SK-N-SH (cell line): ENCODE measurements around the gene RHBDF2. TPM values are rescaled to one million over a fixed set of nuclear protein-coding genes. Genes with fewer than 3 reads are reported as not detected.
"Not testable (repeated sequence)": the region's sequence is repeated elsewhere in the genome, so short reads cannot be mapped to it uniquely, and the experiment has no call there.

ENCODE experiments used
- CTCF ChIA-PET: fragments of 300-600, 350-600 bp; formaldehyde crosslinking; extraction: SDS; loops from one replicate; lab custom pipeline; 2021; lab: Yijun Ruan, JAX
- POLR2A ChIA-PET: fragments of 350-600 bp; sonication (Branson Sonifier 250); formaldehyde crosslinking; extraction: SDS; loops from one replicate; lab custom pipeline; 2020; ENCODE audit warnings: antibody characterized with exemption, inconsistent platforms; lab: Yijun Ruan, JAX
- DNase-seq: peaks from one replicate; pipeline ENCODE4 v3.0.0; 2012
- H2AFZ ChIP-seq: fragments of 200-600 bp; sonication (generic); 2 replicates; pipeline ENCODE4 v1.8.1; 2016; ENCODE audit warnings: antibody characterized with exemption, mild to moderate bottlenecking, low read depth
- H3F3A ChIP-seq: fragments of 200-600 bp; sonication (generic); replicated peaks from 2 replicates; pipeline ENCODE3; 2016; ENCODE audit warnings: antibody characterized with exemption, mild to moderate bottlenecking; ENCODE audit not compliant: insufficient read depth
- H3K27ac ChIP-seq, 2 experiments: fragments of 200-500 bp in 1 of 2; fragments of 200-600 bp in 1 of 2; sonication (Bioruptor generic) in 1 of 2; sonication (generic), shearing (Covaris generic) in 1 of 2; 2 replicates each; pipeline versions ENCODE4 v1.5.1 to v1.6.1; 2014 to 2016; ENCODE audit warnings: low read depth in 2 of 2, inconsistent platforms in 1 of 2, low read length in 1 of 2, mild to moderate bottlenecking in 1 of 2, mixed read lengths in 1 of 2
- H3K27me3 ChIP-seq: fragments of 200-600 bp; sonication (generic), shearing (Covaris generic); 2 replicates; pipeline ENCODE4 v1.6.1; 2016; ENCODE audit warnings: mixed run types; ENCODE audit not compliant: insufficient read depth
- H3K36me3 ChIP-seq, 2 experiments: fragments of 200-500 bp in 1 of 2; fragments of 200-600 bp in 1 of 2; sonication (Bioruptor generic) in 1 of 2; sonication (generic) in 1 of 2; replicated peaks in 1 of 2; 2 replicates each; pipeline versions ENCODE3 to v1.5.1; 2014 to 2016; ENCODE audit warnings: low read length in 1 of 2, mild to moderate bottlenecking in 1 of 2; ENCODE audit not compliant: insufficient read depth in 2 of 2, control insufficient read depth in 1 of 2
- H3K4me1 ChIP-seq, 2 experiments: fragments of 200-500 bp in 1 of 2; fragments of 200-600 bp in 1 of 2; sonication (Bioruptor generic) in 1 of 2; sonication (generic), shearing (Covaris generic) in 1 of 2; 2 replicates each; pipeline versions ENCODE4 v1.5.1 to v1.6.1; 2014 to 2016; ENCODE audit warnings: low read depth in 1 of 2, low read length in 1 of 2, mixed run types in 1 of 2; ENCODE audit not compliant: insufficient read depth in 2 of 2, control insufficient read depth in 1 of 2
- H3K4me2 ChIP-seq: fragments of 200-600 bp; sonication (generic), shearing (Covaris generic); 2 replicates; pipeline ENCODE4 v1.6.1; 2017; ENCODE audit warnings: mixed run types
- H3K4me3 ChIP-seq, 2 experiments: fragments of 200-500 bp in 1 of 2; fragments of 200-600 bp in 1 of 2; sonication (Bioruptor generic) in 1 of 2; sonication (generic), shearing (Covaris generic) in 1 of 2; 2 replicates each; pipeline versions ENCODE4 v1.5.1 to v1.8.1; 2014 to 2016; ENCODE audit warnings: low read depth in 2 of 2, inconsistent platforms in 1 of 2, low read length in 1 of 2, mild to moderate bottlenecking in 1 of 2, mixed read lengths in 1 of 2, moderate library complexity in 1 of 2
- H3K79me2 ChIP-seq: fragments of 200-600 bp; sonication (generic); 2 replicates; pipeline ENCODE4 v1.8.1; 2017; ENCODE audit warnings: mild to moderate bottlenecking; ENCODE audit not compliant: insufficient read depth
- H3K9ac ChIP-seq: fragments of 200-600 bp; sonication (generic); 2 replicates; pipeline ENCODE4 v1.6.1; 2017; ENCODE audit warnings: mixed run types
- H3K9me2 ChIP-seq: fragments of 200-600 bp; sonication (generic); 2 replicates; pipeline ENCODE4 v1.6.1; 2017; ENCODE audit warnings: mixed run types
- H3K9me3 ChIP-seq: fragments of 200-600 bp; sonication (generic); 2 replicates; pipeline ENCODE4 v1.6.1; 2017; ENCODE audit warnings: mixed run types, mild to moderate bottlenecking, moderate library complexity
- H4K20me1 ChIP-seq: fragments of 200-600 bp; sonication (generic); 2 replicates; pipeline ENCODE4 v1.6.1; 2017; ENCODE audit warnings: mild to moderate bottlenecking, mixed run types; ENCODE audit not compliant: insufficient read depth
- FOSL2 ChIP-seq: IDR thresholded peaks from 2 replicates; pipeline ENCODE4 v1.4.0; 2012; ENCODE audit warnings: low read depth, mild to moderate bottlenecking, moderate library complexity, borderline replicate concordance
- MXI1 ChIP-seq: IDR thresholded peaks from 2 replicates; pipeline ENCODE4 v1.6.1; 2012; ENCODE audit warnings: mild to moderate bottlenecking, low read depth, low read length, improper control_type of control experiment
- RAD21 ChIP-seq: IDR thresholded peaks from 2 replicates; pipeline ENCODE4 v1.6.1; 2012; ENCODE audit warnings: mild to moderate bottlenecking, low read length
- SMC3 ChIP-seq: IDR thresholded peaks from 2 replicates; pipeline ENCODE4 v1.6.1; 2012; ENCODE audit warnings: low read depth, low read length, improper control_type of control experiment
- WGBS: methylation state at CpG from one replicate; pipeline ENCODE4 v1.1.6; 2017; ENCODE audit warnings: low lambda C conversion rate; 5-methylcytosine and 5-hydroxymethylcytosine counted together
- polyA plus RNA-seq, 3 experiments: library from polyadenylated mRNA; depleted of rRNA; stranded (reverse); fragments of >200 nt; gene quantifications; 2 replicates each; pipeline ENCODE4 v1.2.3, GENCODE V29; 2012
- TF ChIP-seq, protein P1 (sequence below): fragments of 200-600 bp; sonication (generic); IDR thresholded peaks from 2 replicates; pipeline ENCODE4 v1.6.1; 2017; ENCODE audit warnings: antibody characterized with exemption, mild to moderate bottlenecking, moderate library complexity

The RHBDF2 gene
- polyA plus RNA-seq, 1 of the 3 experiments (the other 2 are of a cell fraction), result 16.1 TPM

DNA sequence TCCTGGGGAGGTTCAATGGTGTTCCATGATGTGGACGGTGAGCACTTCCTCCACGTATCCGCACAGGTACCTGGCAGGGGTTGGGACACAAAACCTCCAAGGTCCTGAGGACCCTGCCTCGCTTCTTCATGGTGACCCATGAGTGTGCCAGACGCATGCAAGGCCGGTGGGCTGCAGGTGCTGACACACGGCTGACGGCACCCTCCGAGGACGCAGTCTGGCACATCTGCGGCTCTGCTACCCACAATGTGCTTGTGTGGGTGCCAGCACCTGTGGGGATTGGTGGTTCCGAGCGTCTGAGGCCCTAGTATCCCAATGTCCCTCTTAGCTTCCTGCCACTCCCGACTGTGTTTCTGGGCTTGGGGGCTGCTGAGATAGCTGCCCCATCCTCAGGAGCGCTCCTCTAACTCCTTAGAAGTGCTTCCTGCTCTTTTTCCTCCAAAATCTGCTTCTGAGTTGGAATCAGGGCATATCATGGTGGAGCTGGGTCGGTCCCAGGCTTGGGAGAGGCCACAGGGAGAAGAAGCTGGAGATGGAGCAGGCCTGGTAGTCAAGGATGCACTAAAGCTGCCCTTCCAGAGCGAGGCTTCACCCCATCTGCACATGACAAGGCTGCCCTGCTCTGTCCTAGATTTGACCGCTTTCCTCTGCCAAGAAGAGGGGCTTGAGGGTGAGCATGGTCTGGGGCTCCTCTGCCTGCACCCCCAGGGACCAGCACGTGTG is 34.7 kb upstream of the RHBDF2 start:
- H3K4me2 ChIP-seq, result no peak overlapping the region
- H3F3A ChIP-seq, result peaks cover 3% of the 10 kb centered on the region
- H3K27ac ChIP-seq, result peak overlapping the region in 1 of 2 experiments; percentile 99; a peak in 2 of 4 replicates
- H2AFZ ChIP-seq, result no peak overlapping the region
- H3K9me2 ChIP-seq, result no peaks in the 10 kb centered on the region
- peak; percentile 37 for DNase-seq
- H3K36me3 ChIP-seq, result no peaks in the 10 kb centered on the region
- ChIA-PET POLR2A (interaction anchor here (0.6 to 11.2 kb wide), 8 partner anchors 8 to 173 kb away, joined by 3 to 245 read pairs (median 6); no protein-coding TSS in a partner anchor), CTCF (interaction anchor here (0.9 to 15.7 kb wide), 7 partner anchors 3 to 520 kb away, joined by 3 to 679 read pairs (median 100); partner anchors contain the start of genes CYGB and PRCD)
- no peak overlapping the region for H3K9ac ChIP-seq
- H3K9me3 ChIP-seq, result no peaks in the 10 kb centered on the region
- no peak; the same call in 1 of the 2 replicates for TF ChIP-seq MXI1
- TF ChIP-seq SMC3, result no peak
- peaks cover 37% of the 10 kb centered on the region for H3K27me3 ChIP-seq
- 84% methylated on average over 16 of the region's 19 CpGs for WGBS
- H3K4me1 ChIP-seq, result peaks cover 0 to 76% of the 10 kb centered on the region in 2 experiments; a peak in 2 of 4 replicates
- H3K4me3 ChIP-seq, result peak overlapping the region in 1 of 2 experiments; percentile 54; a peak in 2 of 4 replicates
- no peaks in the 10 kb centered on the region for H4K20me1 ChIP-seq
- H3K79me2 ChIP-seq, result no peaks in the 10 kb centered on the region

DNA sequence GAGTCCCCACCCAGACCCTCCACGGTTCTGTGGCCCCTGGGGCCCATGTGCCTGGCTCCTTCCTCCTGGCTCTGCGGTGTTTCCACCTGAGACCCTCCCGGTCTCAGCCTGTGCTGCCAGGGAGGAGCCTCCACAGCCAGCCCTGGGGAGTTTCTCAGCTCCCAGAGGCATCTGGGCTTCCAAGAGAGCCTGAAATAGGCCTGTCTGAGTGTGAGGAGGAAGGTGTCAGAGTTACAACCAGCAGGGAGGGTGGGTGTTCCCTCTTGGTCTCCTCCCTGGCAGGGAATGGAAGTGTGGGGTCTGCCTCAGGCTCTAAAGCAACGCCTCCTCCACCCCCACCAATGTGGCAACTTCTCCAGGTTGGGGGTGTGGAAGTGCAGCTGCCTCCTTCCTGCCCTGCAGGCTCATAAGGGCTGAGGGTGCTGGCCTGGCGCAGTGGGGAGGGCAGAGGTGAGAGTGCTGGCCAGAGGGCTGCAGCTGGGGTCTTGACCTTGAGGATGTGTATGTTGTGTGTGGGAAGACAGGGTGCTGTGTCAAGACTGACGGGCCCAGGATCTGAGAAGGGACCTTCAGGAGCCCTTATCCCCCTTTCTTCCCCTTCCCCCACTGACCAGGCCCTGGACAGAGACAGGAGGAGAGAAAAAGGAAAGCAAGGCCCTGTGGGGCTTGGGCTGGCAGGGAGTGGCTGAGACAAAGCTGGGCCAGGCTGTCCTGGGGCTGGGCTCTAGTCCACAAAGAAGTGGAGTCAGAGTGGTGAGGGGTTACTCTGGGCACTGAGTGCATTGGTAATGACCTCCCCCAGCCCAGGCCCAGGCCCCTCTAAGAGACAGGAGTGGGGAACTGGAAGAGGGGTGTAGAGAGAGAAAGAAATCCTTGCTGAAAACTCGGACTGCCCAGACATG is 33.9 kb upstream of the RHBDF2 start:
- POLR2A ChIA-PET, result interaction anchor here (1.9 to 11.2 kb wide), 3 partner anchors 10 to 22 kb away, joined by 6 to 245 read pairs (median 6); no protein-coding TSS in a partner anchor
- TF ChIP-seq, protein P1, sequence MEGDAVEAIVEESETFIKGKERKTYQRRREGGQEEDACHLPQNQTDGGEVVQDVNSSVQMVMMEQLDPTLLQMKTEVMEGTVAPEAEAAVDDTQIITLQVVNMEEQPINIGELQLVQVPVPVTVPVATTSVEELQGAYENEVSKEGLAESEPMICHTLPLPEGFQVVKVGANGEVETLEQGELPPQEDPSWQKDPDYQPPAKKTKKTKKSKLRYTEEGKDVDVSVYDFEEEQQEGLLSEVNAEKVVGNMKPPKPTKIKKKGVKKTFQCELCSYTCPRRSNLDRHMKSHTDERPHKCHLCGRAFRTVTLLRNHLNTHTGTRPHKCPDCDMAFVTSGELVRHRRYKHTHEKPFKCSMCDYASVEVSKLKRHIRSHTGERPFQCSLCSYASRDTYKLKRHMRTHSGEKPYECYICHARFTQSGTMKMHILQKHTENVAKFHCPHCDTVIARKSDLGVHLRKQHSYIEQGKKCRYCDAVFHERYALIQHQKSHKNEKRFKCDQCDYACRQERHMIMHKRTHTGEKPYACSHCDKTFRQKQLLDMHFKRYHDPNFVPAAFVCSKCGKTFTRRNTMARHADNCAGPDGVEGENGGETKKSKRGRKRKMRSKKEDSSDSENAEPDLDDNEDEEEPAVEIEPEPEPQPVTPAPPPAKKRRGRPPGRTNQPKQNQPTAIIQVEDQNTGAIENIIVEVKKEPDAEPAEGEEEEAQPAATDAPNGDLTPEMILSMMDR, result no peak
- no peak for TF ChIP-seq RAD21
- TF ChIP-seq FOSL2, result no peak
- peak; percentile 26 for DNase-seq
- no peak overlapping the region for H2AFZ ChIP-seq
- CTCF ChIA-PET, result interaction anchor here (0.5 to 15.7 kb wide), 8 partner anchors 7 to 895 kb away, joined by 3 to 679 read pairs (median 4); partner anchors contain the start of genes AANAT, CYGB and PRCD
- no peaks in the 10 kb centered on the region for H4K20me1 ChIP-seq
- H3K27me3 ChIP-seq, result peaks cover 37% of the 10 kb centered on the region
- no peaks in the 10 kb centered on the region for H3K36me3 ChIP-seq
- H3K79me2 ChIP-seq, result no peaks in the 10 kb centered on the region
- H3K9ac ChIP-seq, result no peak overlapping the region
- H3K9me3 ChIP-seq, result no peaks in the 10 kb centered on the region
- H3K4me2 ChIP-seq, result no peak overlapping the region
- H3K4me1 ChIP-seq, result peaks cover 2 to 77% of the 10 kb centered on the region in 2 experiments; a peak in 3 of 4 replicates
- WGBS, result 79% methylated on average over 7 of the region's 7 CpGs
- peaks cover 3% of the 10 kb centered on the region for H3F3A ChIP-seq
- peak overlapping the region in 1 of 2 experiments; percentile 99; a peak in 2 of 4 replicates for H3K27ac ChIP-seq
- H3K4me3 ChIP-seq, result peak overlapping the region in 1 of 2 experiments; percentile 54; a peak in 1 of 4 replicates
- no peaks in the 10 kb centered on the region for H3K9me2 ChIP-seq

DNA sequence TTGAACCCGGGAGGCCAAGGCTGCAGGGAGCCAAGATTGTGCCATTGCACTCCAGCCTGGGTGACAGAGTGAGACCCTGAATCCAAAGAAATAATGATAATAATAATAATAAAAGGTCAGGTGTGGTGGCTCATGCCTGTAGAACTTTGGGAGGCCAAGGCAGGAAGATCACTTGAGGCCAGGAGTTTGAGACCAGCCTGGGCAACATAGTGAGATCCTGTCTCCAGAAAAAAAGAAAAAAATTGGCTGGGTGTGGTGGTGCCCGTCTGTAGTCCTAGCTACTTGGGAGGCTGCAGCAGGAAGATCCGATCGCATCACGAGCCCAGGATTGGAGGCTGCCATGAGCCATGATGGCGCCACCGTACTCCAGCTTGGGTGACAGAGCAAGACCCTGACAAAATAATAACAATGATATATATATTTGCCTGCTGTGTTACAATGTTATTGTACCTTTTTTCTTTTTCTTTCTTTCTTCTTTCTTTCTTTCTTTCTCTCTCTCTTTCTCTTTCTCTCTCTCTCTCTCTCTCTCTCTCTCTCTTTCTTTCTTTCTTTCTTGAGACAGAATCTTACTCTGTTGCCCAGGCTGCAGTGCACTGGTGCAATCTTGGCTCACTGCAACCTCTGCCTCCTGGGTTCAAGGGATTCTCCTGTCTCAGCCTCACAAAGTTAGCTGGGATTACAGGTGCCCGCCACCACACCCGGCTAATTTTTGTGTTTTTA is 32.6 kb upstream of the RHBDF2 start:
- H2AFZ ChIP-seq, H3K9me2 ChIP-seq, H3K36me3 ChIP-seq, H3K9ac ChIP-seq, H3K9me3 ChIP-seq, H3K79me2 ChIP-seq, H3F3A ChIP-seq, H3K4me2 ChIP-seq, H3K4me3 ChIP-seq, DNase-seq, H4K20me1 ChIP-seq, H3K27ac ChIP-seq: not testable (repeated sequence)
- ChIA-PET CTCF (interaction anchor here (0.8 to 15.7 kb wide), 6 partner anchors 8 to 90 kb away, joined by 3 to 679 read pairs (median 53); partner anchors contain the start of genes AANAT, CYGB and PRCD), POLR2A (interaction anchor here (1.0 to 11.2 kb wide), 3 partner anchors 9 to 67 kb away, joined by 3 to 245 read pairs (median 4); partner anchors contain the start of gene AANAT)
- peaks cover 33% of the 10 kb centered on the region for H3K27me3 ChIP-seq
- H3K4me1 ChIP-seq, result peaks cover 13 to 77% of the 10 kb centered on the region in 2 experiments
- 96% methylated on average over 9 of the region's 9 CpGs for WGBS
